G401.6 (cell line): Measurements from ENCODE around the gene AMDHD2.
"Not testable (repeated sequence)": the region's sequence is repeated elsewhere in the genome, so short reads cannot be mapped to it uniquely, and the experiment has no call there.

Experiments used
- FAIRE-seq: peaks from 2 replicates; lab custom pipeline; 2012; peaks lifted over from hg19 to GRCh38; lab: Jason Lieb, UNC

AMDHD2 gene

GRCh38 chr16:2535625-2536013 lies 15.4 kb downstream of the AMDHD2 start:
- no peak for FAIRE-seq

GRCh38 chr16:2537451-2538379 lies 17.5 kb downstream of the AMDHD2 start, which contains the start of gene PDPK1:
Gene PDPK1, plus strand, starts transcription at chr16:2538021. Its CDS starts 92 bp downstream, at chr16:2538113.
- FAIRE-seq, result no peak

GRCh38 chr16:2539192-2539844 lies 19.1 kb downstream of the AMDHD2 start:
- FAIRE-seq, result not testable (repeated sequence)

GRCh38 chr16:2539845-2540458 lies 19.8 kb downstream of the AMDHD2 start:
- FAIRE-seq, result not testable (repeated sequence)

- not testable (repeated sequence) for FAIRE-seq
Observed at GRCh38 chr16:2540912-2541311, 20.7 kb downstream of the AMDHD2 start.

- FAIRE-seq, result not testable (repeated sequence)
Observed at GRCh38 chr16:2541409-2541808, 21.2 kb downstream of the AMDHD2 start.

GRCh38 chr16:2543771-2544170 lies 23.6 kb downstream of the AMDHD2 start:
- FAIRE-seq, result not testable (repeated sequence)

- not testable (repeated sequence) for FAIRE-seq
Observed at GRCh38 chr16:2550283-2550878, 30.2 kb downstream of the AMDHD2 start.

- not testable (repeated sequence) for FAIRE-seq
Observed at GRCh38 chr16:2551420-2551889, 31.3 kb downstream of the AMDHD2 start.

GRCh38 chr16:2554709-2555425 lies 34.7 kb downstream of the AMDHD2 start:
- not testable (repeated sequence) for FAIRE-seq

- not testable (repeated sequence) for FAIRE-seq
Observed at GRCh38 chr16:2557150-2557549, 37.0 kb downstream of the AMDHD2 start.

- not testable (repeated sequence) for FAIRE-seq
Observed at GRCh38 chr16:2560131-2560797, 40.1 kb downstream of the AMDHD2 start.

GRCh38 chr16:2560798-2561133 lies 40.6 kb downstream of the AMDHD2 start:
- peak; percentile 53 for FAIRE-seq

- FAIRE-seq, result not testable (repeated sequence)
Observed at GRCh38 chr16:2567506-2567905, 47.3 kb downstream of the AMDHD2 start.

GRCh38 chr16:2568573-2568972 lies 48.4 kb downstream of the AMDHD2 start:
- not testable (repeated sequence) for FAIRE-seq

GRCh38 chr16:2572704-2573103 lies 52.5 kb downstream of the AMDHD2 start:
- not testable (repeated sequence) for FAIRE-seq

- FAIRE-seq, result not testable (repeated sequence)
Observed at GRCh38 chr16:2575839-2576238, 55.7 kb downstream of the AMDHD2 start.

GRCh38 chr16:2577044-2577443 lies 56.9 kb downstream of the AMDHD2 start:
- not testable (repeated sequence) for FAIRE-seq

- not testable (repeated sequence) for FAIRE-seq
Observed at GRCh38 chr16:2578905-2579304, 58.7 kb downstream of the AMDHD2 start.

GRCh38 chr16:2580143-2580542 lies 60.0 kb downstream of the AMDHD2 start:
- FAIRE-seq, result not testable (repeated sequence)

- not testable (repeated sequence) for FAIRE-seq
Observed at GRCh38 chr16:2580818-2581217, 60.6 kb downstream of the AMDHD2 start.
